Uterus (tissue), 2 donors: ENCODE measurements around the gene ACTBL2.

Experiments
- CTCF ChIP-seq, 4 experiments: fragments of 200-600 bp in 2 of 4; fragments of 450-650 bp in 2 of 4; sonication (generic) in 2 of 4; IDR thresholded peaks; one replicate each; pipeline ENCODE4 v1.5.1; 2016 to 2019; ENCODE audit warnings: antibody characterized with exemption in 4 of 4, mild to moderate bottlenecking in 2 of 4, moderate library complexity in 1 of 4
- POLR2A ChIP-seq, 2 donors: fragments of 450-650 bp; IDR thresholded peaks; one replicate each; pipeline ENCODE4 v1.6.1; 2016; ENCODE audit warnings: antibody characterized with exemption in 2 of 2, mild to moderate bottlenecking in 1 of 2, moderate library complexity in 1 of 2

DNA sequence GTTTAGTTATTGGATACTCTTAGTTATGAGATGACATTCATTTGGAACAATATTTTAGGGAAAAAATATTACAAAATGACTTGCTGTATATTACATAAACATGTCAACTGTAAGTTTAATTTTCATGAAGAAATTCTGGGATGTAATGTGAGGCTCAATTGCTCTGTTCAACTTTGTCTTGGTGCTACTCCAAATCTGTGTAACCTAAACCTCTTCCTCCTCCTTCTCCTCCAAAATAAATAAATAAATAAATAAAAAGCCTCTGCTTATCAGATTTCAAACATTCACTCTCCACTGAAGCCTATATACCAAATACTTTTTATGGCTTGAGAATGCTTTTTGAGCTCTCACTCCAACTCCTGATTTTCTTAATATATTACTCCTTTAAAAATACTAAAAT, 27.7 kb downstream of the ACTBL2 start:
- TF ChIP-seq POLR2A (IDR thresholded peaks at IDR 0.05) (no peak), CTCF (IDR thresholded peaks at IDR 0.05) (no peak)
